ENCODE measurements around the gene NR2C2. TPM values are rescaled to one million over a fixed set of nuclear protein-coding genes. Genes with fewer than 3 reads are reported as not detected.

NR2C2 gene
- total and polyA plus RNA-seq, 2 donors (not counting 1 experiment from before 2014, with no cell fraction given), result 22.8 to 96.9 TPM

DNA sequence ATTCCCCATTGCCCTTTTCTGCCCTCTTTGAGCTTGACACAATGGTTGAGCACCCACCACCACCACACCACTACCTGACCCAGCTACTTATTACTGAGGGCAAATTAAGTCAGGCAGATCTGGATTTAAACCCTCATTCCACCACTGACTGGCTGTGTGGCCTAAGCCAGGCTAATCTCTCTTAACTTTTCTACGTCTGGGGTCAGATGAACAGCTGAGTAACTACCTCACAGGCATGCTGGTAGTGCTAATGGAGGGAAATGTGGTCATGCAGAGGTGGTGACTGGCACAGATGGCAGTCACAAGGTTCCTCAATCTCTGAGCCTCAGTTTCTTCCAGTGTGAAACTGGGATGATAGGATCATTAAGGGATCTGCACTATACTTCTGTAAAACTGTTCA lies 122.1 kb downstream of the NR2C2 start:
- Histone ChIP-seq H3K27me3 (replicated peaks in 1 of 4; ENCODE audit: control extremely low read depth in 1 of 4, control insufficient read depth in 3 of 4, insufficient read depth in 4 of 4, low read length in 3 of 4) (no peaks in the 10 kb centered on the region), H3K36me3 (replicated peaks in 1 of 2; ENCODE audit: control extremely low read depth in 1 of 2, control insufficient read depth in 1 of 2, extremely low read depth in 1 of 2, insufficient read depth in 2 of 2, low read length in 1 of 2) (peaks cover 0 to 29% of the 10 kb centered on the region in 2 experiments), H2AFZ (ENCODE audit: insufficient read depth, low read depth, low read length, poor library complexity, severe bottlenecking) (no peak overlapping the region), H3K9ac (ENCODE audit: low read length) (no peak overlapping the region), H3K79me2 (ENCODE audit: control insufficient read depth, insufficient read depth, low read length) (peaks cover 11% of the 10 kb centered on the region), H3K4me3 (ENCODE audit: control extremely low read depth in 1 of 5, extremely low read depth in 1 of 5, insufficient read depth in 1 of 5, low read depth in 2 of 5, low read length in 4 of 5) (no peak overlapping the region), H4K20me1 (ENCODE audit: control insufficient read depth, insufficient read depth, low read length, poor library complexity, severe bottlenecking) (peaks cover under 1% of the 10 kb centered on the region), H3K4me2 (replicated peaks; ENCODE audit: low read depth, low read length, poor library complexity, severe bottlenecking) (no peak overlapping the region), H3K4me1 (ENCODE audit: control insufficient read depth in 2 of 2, insufficient read depth in 2 of 2, low read length in 2 of 2) (peaks cover 3 to 7% of the 10 kb centered on the region in 2 donors), H3K27ac (ENCODE audit: low read length in 2 of 2) (no peak overlapping the region), H3K9me3 (ENCODE audit: control extremely low read depth in 1 of 3, control insufficient read depth in 2 of 3, insufficient read depth in 1 of 3, low read length in 2 of 3) (no peaks in the 10 kb centered on the region)
- H3K27ac Mint-ChIP-seq, result no peak overlapping the region
- ATAC-seq (ENCODE audit: low read depth), result no peak
- CTCF ChIA-PET, result no interaction called here
- POLR2A ChIA-PET, result no interaction called here
- H3K4me3 Mint-ChIP-seq, result no peak overlapping the region
- no peak for DNase-seq
- H3K9me3 Mint-ChIP-seq (ENCODE audit: insufficient read depth), result no peaks in the 10 kb centered on the region
- TF ChIP-seq CTCF (IDR thresholded peaks at IDR 0.05) (no peak), EZH2 (IDR thresholded peaks at IDR 0.05; ENCODE audit: borderline replicate concordance, insufficient read depth, low read depth, low read length, poor library complexity, severe bottlenecking) (no peak)
- intact Hi-C loops (cut with micrococcal nuclease), result no loop called here
- H3K4me1 Mint-ChIP-seq, result peaks cover 9% of the 10 kb centered on the region
- no peaks in the 10 kb centered on the region for H3K27me3 Mint-ChIP-seq
- 89% methylated on average over 1 of the region's 1 CpG for WGBS (ENCODE audit: insufficient coverage)

DNA sequence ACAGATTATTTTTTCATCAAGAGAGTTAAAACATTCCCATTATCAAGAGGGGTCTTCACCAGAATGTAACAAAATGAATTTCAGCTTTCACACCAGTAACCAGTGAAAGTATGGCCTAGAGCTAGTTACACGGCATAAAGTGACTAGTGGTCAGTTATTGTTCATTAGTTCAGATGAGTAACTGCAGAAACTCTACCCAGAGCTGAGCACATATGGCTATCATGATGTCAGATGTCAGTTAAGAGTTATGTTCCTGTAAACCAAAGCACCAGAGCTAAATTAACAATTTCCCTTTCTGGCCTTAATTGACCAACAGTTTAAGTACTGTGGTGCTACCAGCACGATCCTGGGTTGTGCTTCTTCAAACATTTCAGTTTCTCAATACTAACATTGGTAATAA lies 124.3 kb downstream of the NR2C2 start:
- no peak overlapping the region for H3K27ac Mint-ChIP-seq

More for the DNA sequence above, 124.3 kb downstream of the NR2C2 start:
- H3K4me1 Mint-ChIP-seq, result no peaks in the 10 kb centered on the region
- no peaks in the 10 kb centered on the region for H3K27me3 ChIP-seq (replicated peaks in 1 of 4; ENCODE audit: control extremely low read depth in 1 of 4, control insufficient read depth in 3 of 4, insufficient read depth in 4 of 4, low read length in 3 of 4)
- TF ChIP-seq EZH2 (IDR thresholded peaks at IDR 0.05; ENCODE audit: borderline replicate concordance, insufficient read depth, low read depth, low read length, poor library complexity, severe bottlenecking), result no peak
- TF ChIP-seq CTCF (IDR thresholded peaks at IDR 0.05), result no peak
- H3K4me2 ChIP-seq (replicated peaks; ENCODE audit: low read depth, low read length, poor library complexity, severe bottlenecking), result no peak overlapping the region
- no peak overlapping the region for H3K9ac ChIP-seq (ENCODE audit: low read length)
- no peak overlapping the region for H3K4me3 Mint-ChIP-seq
- intact Hi-C loops (cut with micrococcal nuclease), result no loop called here
- ATAC-seq (ENCODE audit: low read depth) (no peak), DNase-seq (no peak)
- H3K27me3 Mint-ChIP-seq, result no peaks in the 10 kb centered on the region
- no peaks in the 10 kb centered on the region for H3K79me2 ChIP-seq (ENCODE audit: control insufficient read depth, insufficient read depth, low read length)
- no peak overlapping the region for H3K4me3 ChIP-seq (ENCODE audit: control extremely low read depth in 1 of 5, extremely low read depth in 1 of 5, insufficient read depth in 1 of 5, low read depth in 2 of 5, low read length in 4 of 5)
- POLR2A ChIA-PET, result interaction anchor here (0.5 kb wide), 1 partner anchor 789 kb away, joined by 6 read pairs; no protein-coding TSS in a partner anchor
- no peaks in the 10 kb centered on the region for H3K4me1 ChIP-seq (ENCODE audit: control insufficient read depth in 2 of 2, insufficient read depth in 2 of 2, low read length in 2 of 2)
- no peak overlapping the region for H3K27ac ChIP-seq (ENCODE audit: low read length in 2 of 2)
- no peaks in the 10 kb centered on the region for H3K9me3 Mint-ChIP-seq (ENCODE audit: insufficient read depth)
- H4K20me1 ChIP-seq (ENCODE audit: control insufficient read depth, insufficient read depth, low read length, poor library complexity, severe bottlenecking), result no peaks in the 10 kb centered on the region
- no peaks in the 10 kb centered on the region for H3K9me3 ChIP-seq (ENCODE audit: control extremely low read depth in 1 of 3, control insufficient read depth in 2 of 3, insufficient read depth in 1 of 3, low read length in 2 of 3)
- peaks cover 6 to 52% of the 10 kb centered on the region in 2 experiments for H3K36me3 ChIP-seq (replicated peaks in 1 of 2; ENCODE audit: control extremely low read depth in 1 of 2, control insufficient read depth in 1 of 2, extremely low read depth in 1 of 2, insufficient read depth in 2 of 2, low read length in 1 of 2)
- 93% methylated on average over 2 of the region's 2 CpGs for WGBS (ENCODE audit: insufficient coverage)
- CTCF ChIA-PET, result no interaction called here
- H2AFZ ChIP-seq (ENCODE audit: insufficient read depth, low read depth, low read length, poor library complexity, severe bottlenecking), result no peak overlapping the region

Measured in B cell (primary cell).